HFFc6 (cell line): ENCODE measurements around the gene FMN2. TPM values are rescaled to one million over a fixed set of nuclear protein-coding genes. Genes with fewer than 3 reads are reported as not detected.
A peak's percentile ranks its signal among the peaks of the same experiment; 100 is the strongest.

Experiments used
- DNase-seq: peaks from one replicate; pipeline ENCODE4 v3.0.0-alpha.2; 2018
- H3K27ac Mint-ChIP-seq: 2 replicates; pipeline ENCODE4 v1.8.0; 2020; ENCODE audit warnings: mild to moderate bottlenecking, mixed read lengths
- H3K27me3 Mint-ChIP-seq: 2 replicates; pipeline ENCODE4 v1.8.0; 2021; ENCODE audit warnings: mild to moderate bottlenecking, moderate library complexity, mixed read lengths; ENCODE audit not compliant: insufficient read depth
- H3K36me3 Mint-ChIP-seq: 2 replicates; pipeline ENCODE4 v1.8.0; 2021; ENCODE audit warnings: low read depth, mixed read lengths
- H3K4me1 Mint-ChIP-seq: 2 replicates; pipeline ENCODE4 v1.8.0; 2020; ENCODE audit warnings: low read depth, mixed read lengths
- H3K4me3 Mint-ChIP-seq: 2 replicates; pipeline ENCODE4 v1.8.0; 2020; ENCODE audit warnings: mild to moderate bottlenecking, moderate library complexity, mixed read lengths
- H3K9me3 Mint-ChIP-seq: 2 replicates; pipeline ENCODE4 v1.8.0; 2020; ENCODE audit warnings: mild to moderate bottlenecking, mixed read lengths
- CTCF ChIP-seq: fragments of 200-600 bp; sonication (generic); IDR thresholded peaks from 2 replicates; pipeline ENCODE4 v1.5.0; 2021; ENCODE audit warnings: antibody characterized with exemption, mild to moderate bottlenecking
- total RNA-seq, 6 experiments: library from RNA; stranded (reverse); fragmentation: NEBNext Ultra II Directional; extraction: Animal tissue kit (Norgen Biotek cat#: 25700); gene quantifications; 2 replicates in 1 of 6; 3 replicates in 5 of 6; pipeline ENCODE4 v1.2.3, GENCODE V29; 2021

FMN2 gene
- total RNA-seq, 6 experiments from 2014 or later: 82.6 to 115 (median 96.4) TPM

GRCh38 chr1:240245629-240246020 is 153.9 kb downstream of the FMN2 start:
- peak overlapping the region; percentile 92 for H3K27ac Mint-ChIP-seq
- peak overlapping the region; percentile 72 for H3K4me3 Mint-ChIP-seq
- DNase-seq: peak; percentile 67

GRCh38 chr1:240247899-240248298 is 156.2 kb downstream of the FMN2 start:
- H3K27me3 Mint-ChIP-seq: peaks cover 14% of the 10 kb centered on the region
- H3K9me3 Mint-ChIP-seq: peaks cover 21% of the 10 kb centered on the region
- no peak for TF ChIP-seq CTCF
- H3K4me3 Mint-ChIP-seq: peak overlapping the region; percentile 5; the same call in 1 of the 2 replicates
- DNase-seq: no peak
- peaks cover 85% of the 10 kb centered on the region for H3K36me3 Mint-ChIP-seq
- H3K27ac Mint-ChIP-seq: peak overlapping the region; percentile 49; the same call in 1 of the 2 replicates
- peaks cover 99% of the 10 kb centered on the region for H3K4me1 Mint-ChIP-seq

More at GRCh38 chr1:240245629-240246020, 153.9 kb downstream of the FMN2 start:
- H3K27me3 Mint-ChIP-seq: peaks cover 13% of the 10 kb centered on the region
- TF ChIP-seq CTCF: no peak
- H3K9me3 Mint-ChIP-seq: peaks cover 16% of the 10 kb centered on the region
- peaks cover 70% of the 10 kb centered on the region for H3K36me3 Mint-ChIP-seq
- peaks cover 92% of the 10 kb centered on the region for H3K4me1 Mint-ChIP-seq

- no peak for TF ChIP-seq CTCF
- peaks cover 20% of the 10 kb centered on the region for H3K9me3 Mint-ChIP-seq
- DNase-seq: no peak
- H3K27me3 Mint-ChIP-seq: peaks cover 5% of the 10 kb centered on the region
- H3K4me1 Mint-ChIP-seq: peaks cover 92% of the 10 kb centered on the region
- H3K36me3 Mint-ChIP-seq: peaks cover 87% of the 10 kb centered on the region
- H3K4me3 Mint-ChIP-seq: no peak overlapping the region
- peak overlapping the region; percentile 61; the same call in 1 of the 2 replicates for H3K27ac Mint-ChIP-seq
Observed at GRCh38 chr1:240254006-240254405, 162.3 kb downstream of the FMN2 start.

- H3K36me3 Mint-ChIP-seq: peaks cover 84% of the 10 kb centered on the region
- H3K4me1 Mint-ChIP-seq: peaks cover 92% of the 10 kb centered on the region
- TF ChIP-seq CTCF: no peak
- H3K4me3 Mint-ChIP-seq: no peak overlapping the region
- peaks cover 5% of the 10 kb centered on the region for H3K27me3 Mint-ChIP-seq
- H3K9me3 Mint-ChIP-seq: peaks cover 12% of the 10 kb centered on the region
- peak overlapping the region; percentile 67; the same call in 1 of the 2 replicates for H3K27ac Mint-ChIP-seq
- DNase-seq: no peak
Observed at GRCh38 chr1:240254778-240255291, 163.2 kb downstream of the FMN2 start.

- Mint-ChIP-seq H3K27me3 (peaks cover 4% of the 10 kb centered on the region), H3K36me3 (peaks cover 84% of the 10 kb centered on the region), H3K9me3 (peaks cover 14% of the 10 kb centered on the region), H3K4me3 (peak overlapping the region; percentile 27; the same call in 1 of the 2 replicates), H3K27ac (peak overlapping the region; percentile 67), H3K4me1 (peaks cover 92% of the 10 kb centered on the region)
- no peak for DNase-seq
- no peak for TF ChIP-seq CTCF
Observed at GRCh38 chr1:240255922-240256321, 164.2 kb downstream of the FMN2 start.
